GM20431 (cell line): ENCODE results near the gene ZDHHC14.

Experiments used
- in situ Hi-C: fragments of 300-500 bp; cut with MseI, MboI; formaldehyde crosslinking; loops from one replicate; pipeline ENCODE4 v1.15.0; 2020; ENCODE audit warnings: low sequenced_read_pairs; ENCODE audit not compliant: unreplicated experiment

The ZDHHC14 gene

GRCh38 chr6:157541618-157542413 is 160.8 kb downstream of the ZDHHC14 start:
- in situ Hi-C loops, result no loop called here

DNA sequence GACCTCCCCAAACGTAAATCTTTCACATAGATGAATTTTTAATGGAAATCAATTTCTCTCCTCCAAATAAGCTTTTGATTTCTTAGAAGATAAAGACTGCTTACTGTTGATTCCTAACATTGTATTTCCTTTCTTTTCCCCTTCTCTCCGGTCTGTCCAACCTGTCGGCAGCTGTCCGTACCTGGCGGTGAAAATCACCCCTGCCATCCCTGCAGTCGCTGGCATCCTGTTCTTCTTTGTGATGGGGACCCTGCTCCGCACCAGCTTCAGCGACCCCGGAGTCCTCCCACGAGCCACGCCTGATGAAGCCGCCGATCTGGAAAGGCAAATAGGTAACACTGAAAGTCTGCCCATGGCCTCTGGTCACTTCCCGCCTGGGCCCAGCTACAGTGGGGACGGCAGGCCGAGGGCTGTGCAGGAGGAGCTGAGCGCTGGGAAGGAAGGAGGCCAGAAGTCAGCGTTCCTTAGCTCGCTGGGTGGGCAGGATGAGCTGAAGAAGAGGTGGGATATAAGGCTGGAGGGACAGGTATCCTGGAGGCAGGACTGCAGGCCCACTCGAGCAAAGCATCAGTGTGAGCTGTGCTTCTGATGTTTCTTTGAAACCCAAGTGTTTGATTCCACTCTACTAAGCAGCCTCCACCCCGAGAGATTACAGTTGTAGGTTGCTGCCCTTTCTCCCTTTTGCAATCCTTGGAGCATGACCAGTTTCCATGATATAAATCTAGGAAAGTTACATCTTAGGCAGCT is 161.6 kb downstream of the ZDHHC14 start:
- in situ Hi-C loops, result no loop called here

DNA sequence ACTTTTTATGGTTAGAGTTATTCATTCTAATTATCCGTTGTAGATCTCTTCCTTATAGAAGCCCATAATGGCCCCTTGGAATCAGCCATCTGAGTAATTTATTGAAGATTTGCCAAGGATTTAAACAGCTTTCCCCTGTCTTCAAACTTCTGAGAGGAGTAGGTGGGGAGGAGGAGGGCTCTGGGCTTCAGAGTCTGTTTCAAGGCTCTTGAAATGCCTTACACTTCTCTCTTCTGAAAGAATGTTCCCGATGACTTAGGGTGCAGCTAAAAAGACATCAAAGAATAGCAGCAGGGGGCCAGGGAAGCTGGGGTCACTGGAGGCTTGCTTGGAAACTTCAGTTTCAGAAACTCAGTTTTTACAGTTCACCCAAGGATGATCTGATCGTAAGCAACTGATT is 165.3 kb downstream of the ZDHHC14 start:
- in situ Hi-C loops, result no loop called here

GRCh38 chr6:157547112-157547511 is 166.1 kb downstream of the ZDHHC14 start:
- in situ Hi-C loops, result no loop called here

- in situ Hi-C loops, result no loop called here
Measured at GRCh38 chr6:157548635-157549467, 167.9 kb downstream of the ZDHHC14 start.

GRCh38 chr6:157549468-157549745 is 168.4 kb downstream of the ZDHHC14 start:
- in situ Hi-C loops, result no loop called here

- in situ Hi-C loops, result no loop called here
Measured at GRCh38 chr6:157550114-157550989, 169.4 kb downstream of the ZDHHC14 start.

DNA sequence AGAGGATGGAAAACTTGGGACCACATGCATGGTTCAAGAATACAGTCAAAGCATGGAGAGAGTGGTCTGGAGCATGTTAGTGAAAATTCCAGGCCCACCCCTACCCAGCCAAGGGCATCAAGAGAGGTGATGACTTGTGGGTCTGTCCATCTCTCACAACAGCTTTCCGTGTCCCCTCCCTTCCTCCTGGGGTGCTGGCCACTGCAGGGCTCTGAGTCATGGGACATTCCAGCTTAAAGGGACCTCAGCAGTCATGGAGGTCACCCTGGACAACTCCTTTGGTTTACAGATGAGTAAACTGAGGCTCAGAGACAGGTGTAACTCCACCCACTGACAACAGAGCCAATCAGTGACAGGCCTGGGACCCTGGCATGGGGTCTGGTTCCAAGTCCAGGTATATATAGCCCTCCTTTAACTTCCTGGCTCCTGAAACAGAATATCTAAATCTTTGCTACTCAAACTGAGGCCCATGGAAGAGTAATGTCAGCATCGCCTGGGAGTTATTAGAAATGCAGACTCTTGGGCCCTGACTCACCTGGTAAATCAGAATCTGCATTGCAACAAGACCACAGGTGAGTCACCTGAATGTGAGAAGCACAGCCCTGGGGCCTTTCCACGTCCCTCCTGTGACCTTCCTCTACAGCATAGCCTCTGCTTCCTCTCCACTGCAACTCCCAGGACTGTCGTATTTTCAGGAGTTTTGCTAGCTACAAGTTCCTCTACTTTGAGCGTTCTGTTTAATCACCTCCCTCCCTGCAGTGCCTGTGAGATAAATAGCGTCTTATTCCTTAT is 170.2 kb downstream of the ZDHHC14 start:
- in situ Hi-C loops, result no loop called here

DNA sequence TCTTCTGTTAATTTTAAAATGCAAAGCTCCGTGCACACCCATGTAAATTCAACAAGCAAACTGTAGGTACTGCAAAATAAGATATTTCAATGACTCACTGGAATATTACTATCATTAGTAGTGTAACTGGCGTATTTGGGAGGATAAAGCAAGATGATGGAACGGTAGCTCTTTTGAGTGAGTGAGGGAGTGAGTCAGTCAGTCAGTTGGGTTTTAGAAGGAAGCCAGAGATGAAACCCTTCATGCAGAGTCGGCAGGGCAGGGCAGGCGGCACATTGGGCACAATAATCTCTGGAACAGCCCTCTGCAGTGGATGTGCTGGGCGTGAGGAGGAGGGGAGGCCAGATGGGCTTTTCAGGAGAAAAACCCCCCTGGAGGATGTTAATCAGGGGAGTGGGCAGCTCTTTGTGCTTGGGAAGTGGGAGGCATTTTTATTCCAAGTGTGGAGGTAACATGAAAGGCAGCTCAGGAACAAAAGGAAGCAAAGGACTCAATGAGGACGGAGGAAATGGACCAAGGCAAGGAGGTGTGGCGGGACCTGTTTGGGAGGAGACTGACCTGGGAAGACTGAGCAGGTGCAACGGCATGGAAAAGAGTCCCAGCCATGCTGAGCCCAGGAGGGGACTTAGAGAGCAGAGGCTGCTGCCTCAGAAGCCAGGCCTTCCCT is 171.2 kb downstream of the ZDHHC14 start:
- in situ Hi-C loops, result no loop called here

DNA sequence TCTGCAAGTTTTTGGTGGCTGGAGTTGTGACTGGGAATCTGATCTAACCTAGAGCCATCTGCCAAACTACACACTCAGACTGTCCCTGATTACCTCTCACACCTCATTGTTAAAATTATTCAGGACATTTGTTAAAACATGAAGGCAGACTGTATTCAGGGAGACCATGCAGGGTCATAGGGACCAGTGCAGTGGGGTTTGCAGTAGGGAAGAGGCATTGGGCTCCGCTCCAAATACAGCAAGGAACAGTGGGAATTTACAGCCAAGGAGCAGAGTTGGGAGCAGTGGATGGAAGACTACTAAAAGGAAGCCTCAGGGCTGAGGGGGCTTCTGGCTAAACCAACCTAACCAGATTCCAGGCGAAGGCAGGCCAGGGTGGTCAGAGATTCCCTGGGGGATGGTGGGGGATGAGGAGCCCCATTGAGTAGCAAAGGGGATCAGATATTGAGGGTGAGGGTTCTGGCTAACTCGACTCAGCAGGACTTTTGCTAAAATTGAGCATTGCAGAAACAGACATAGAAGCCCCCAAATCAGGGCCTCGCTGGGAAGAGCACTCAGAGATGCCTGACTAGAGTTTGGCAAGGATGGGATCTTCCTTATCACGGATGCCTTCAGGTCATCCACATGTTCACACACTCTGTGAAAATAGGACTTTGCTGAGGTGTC is 172.0 kb downstream of the ZDHHC14 start:
- in situ Hi-C loops, result no loop called here

DNA sequence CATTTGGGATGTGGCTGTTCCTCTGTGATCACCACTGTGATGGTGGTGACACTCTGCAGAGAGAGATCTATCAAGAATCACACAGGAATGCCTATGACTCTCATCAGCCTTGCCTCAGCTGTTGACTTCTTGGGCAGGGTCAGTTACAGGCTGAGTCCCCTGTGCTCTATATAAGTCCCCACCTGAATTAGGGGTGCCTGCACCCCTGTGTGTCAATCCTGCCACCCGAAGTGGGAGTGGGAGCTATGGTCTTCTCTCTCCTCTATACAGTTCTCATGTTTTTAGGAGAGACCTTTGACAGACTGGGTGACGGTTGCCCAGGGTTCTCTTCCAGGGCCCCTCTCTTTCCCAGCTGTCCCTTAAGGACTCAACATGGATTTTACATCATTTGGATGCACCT is 173.8 kb downstream of the ZDHHC14 start:
- in situ Hi-C loops, result no loop called here

GRCh38 chr6:157555455-157556143 is 174.6 kb downstream of the ZDHHC14 start:
- in situ Hi-C loops, result no loop called here

GRCh38 chr6:157556144-157556645 is 175.2 kb downstream of the ZDHHC14 start:
- in situ Hi-C loops, result no loop called here

DNA sequence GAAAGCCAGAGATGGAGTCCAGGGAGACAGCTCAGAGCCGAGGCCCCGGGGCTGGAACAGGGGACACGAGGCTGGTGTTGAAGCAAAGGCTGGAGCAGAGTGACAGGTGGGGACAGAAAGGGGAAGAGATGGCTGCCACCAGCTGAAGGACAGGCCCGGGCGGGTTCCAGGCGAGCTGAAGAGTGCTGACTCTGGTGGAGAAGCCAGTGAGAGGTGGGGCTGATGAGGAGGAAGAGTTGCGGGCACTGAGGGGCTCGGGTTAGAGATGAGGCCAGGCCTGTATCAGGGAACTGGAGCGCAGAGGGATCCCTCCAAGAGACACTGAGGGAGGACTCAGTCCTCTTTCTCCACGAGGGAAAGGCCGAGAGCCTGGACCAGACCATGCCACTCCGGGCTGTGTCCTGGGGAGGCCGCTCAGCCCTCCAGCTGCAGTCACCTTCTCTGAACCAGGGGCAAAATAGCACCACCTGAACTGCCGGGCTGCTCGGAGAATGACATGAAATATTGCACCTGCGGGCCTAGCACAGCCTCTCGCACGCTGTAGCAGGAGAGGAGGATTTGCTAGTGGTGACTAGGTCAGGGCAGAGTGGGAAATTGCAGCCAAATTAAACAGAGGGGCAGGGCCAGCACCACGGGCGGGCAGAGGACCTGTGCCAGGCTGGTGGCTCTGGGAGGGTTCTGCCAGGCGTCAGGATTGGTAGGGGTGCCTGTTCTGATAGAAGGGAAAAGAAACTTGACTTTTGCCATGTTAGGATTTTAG is 175.9 kb downstream of the ZDHHC14 start:
- in situ Hi-C loops, result no loop called here

DNA sequence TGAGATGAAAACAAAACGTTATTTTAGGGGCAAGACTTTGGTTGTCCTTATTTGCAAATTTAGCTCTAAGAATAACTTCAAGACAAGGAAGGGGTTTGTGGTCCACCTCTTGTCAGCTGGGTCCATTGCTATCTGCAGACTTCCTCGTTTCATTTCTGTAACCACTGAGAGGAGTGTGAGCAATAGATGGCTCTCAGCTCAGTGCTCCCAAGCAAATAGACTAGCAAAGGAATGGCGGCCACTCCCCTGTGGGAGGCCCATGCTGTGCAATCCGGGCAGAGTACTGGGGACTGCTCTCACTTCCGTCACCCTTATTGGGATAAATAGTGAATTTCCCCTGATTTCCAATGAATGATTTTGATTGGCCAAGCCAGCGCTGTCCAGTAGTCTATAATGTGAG is 176.6 kb downstream of the ZDHHC14 start:
- in situ Hi-C loops, result no loop called here

GRCh38 chr6:157558049-157558448 is 177.1 kb downstream of the ZDHHC14 start:
- in situ Hi-C loops, result no loop called here
